ENCODE measurements around the gene IMPDH1.

IMPDH1 gene

GRCh38 chr7:128366300-128366699 lies 43.5 kb downstream of the IMPDH1 start:
- Histone ChIP-seq H3K36me3 (replicated peaks; ENCODE audit: low read depth, low read length) (no peaks in the 10 kb centered on the region), H3K9me3 (ENCODE audit: insufficient read depth, low read length) (no peaks in the 10 kb centered on the region), H3K79me2 (ENCODE audit: low read length) (no peaks in the 10 kb centered on the region), H3K27ac (ENCODE audit: low read length) (no peak overlapping the region), H3K27me3 (ENCODE audit: low read depth, low read length) (peaks cover 51% of the 10 kb centered on the region), H3K4me2 (ENCODE audit: low read length) (no peak overlapping the region), H3K9ac (ENCODE audit: low read length) (no peak overlapping the region), H4K20me1 (ENCODE audit: insufficient read depth, low read length) (no peaks in the 10 kb centered on the region), H3K4me3 (ENCODE audit: low read length) (no peak overlapping the region), H2AFZ (ENCODE audit: low read depth, low read length) (no peak overlapping the region), H3K4me1 (ENCODE audit: low read length) (peaks cover 5% of the 10 kb centered on the region)
- no peak for TF ChIP-seq CTCF (IDR thresholded peaks at IDR 0.05; ENCODE audit: low read depth, low read length)

GRCh38 chr7:128365432-128365831 lies 44.4 kb downstream of the IMPDH1 start:
- no peak overlapping the region for H2AFZ ChIP-seq (ENCODE audit: low read depth, low read length)
- TF ChIP-seq EZH2phosphoT487 (IDR thresholded peaks at IDR 0.05; ENCODE audit: low read depth) (no peak), CTCF (IDR thresholded peaks at IDR 0.05; ENCODE audit: low read depth, low read length) (no peak)
- H3K27me3 ChIP-seq (ENCODE audit: low read depth, low read length), result peaks cover 51% of the 10 kb centered on the region

GRCh38 chr7:128364166-128364870 lies 45.5 kb downstream of the IMPDH1 start:
- Histone ChIP-seq H3K27me3 (ENCODE audit: low read depth, low read length) (peaks cover 51% of the 10 kb centered on the region), H3K36me3 (replicated peaks; ENCODE audit: low read depth, low read length) (no peaks in the 10 kb centered on the region), H3K4me3 (ENCODE audit: low read length) (no peak overlapping the region), H3K4me1 (ENCODE audit: low read length) (peaks cover 5% of the 10 kb centered on the region), H4K20me1 (ENCODE audit: insufficient read depth, low read length) (no peaks in the 10 kb centered on the region), H3K9me3 (ENCODE audit: insufficient read depth, low read length) (no peaks in the 10 kb centered on the region), H3K27ac (ENCODE audit: low read length) (no peak overlapping the region), H3K4me2 (ENCODE audit: low read length) (no peak overlapping the region), H3K9ac (ENCODE audit: low read length) (no peak overlapping the region), H3K79me2 (ENCODE audit: low read length) (no peaks in the 10 kb centered on the region), H2AFZ (ENCODE audit: low read depth, low read length) (no peak overlapping the region)
- no peak for TF ChIP-seq CTCF (IDR thresholded peaks at IDR 0.05; ENCODE audit: low read depth, low read length)
- no peak for TF ChIP-seq EZH2phosphoT487 (IDR thresholded peaks at IDR 0.05; ENCODE audit: low read depth)

More at GRCh38 chr7:128365432-128365831, 44.4 kb downstream of the IMPDH1 start:
- Histone ChIP-seq H3K4me3 (ENCODE audit: low read length) (no peak overlapping the region), H3K9me3 (ENCODE audit: insufficient read depth, low read length) (no peaks in the 10 kb centered on the region), H3K36me3 (replicated peaks; ENCODE audit: low read depth, low read length) (no peaks in the 10 kb centered on the region), H3K4me1 (ENCODE audit: low read length) (peaks cover 5% of the 10 kb centered on the region), H4K20me1 (ENCODE audit: insufficient read depth, low read length) (no peaks in the 10 kb centered on the region), H3K9ac (ENCODE audit: low read length) (no peak overlapping the region), H3K79me2 (ENCODE audit: low read length) (no peaks in the 10 kb centered on the region), H3K4me2 (ENCODE audit: low read length) (no peak overlapping the region), H3K27ac (ENCODE audit: low read length) (no peak overlapping the region)

- Histone ChIP-seq H3K9me3 (ENCODE audit: insufficient read depth, low read length) (no peaks in the 10 kb centered on the region), H4K20me1 (ENCODE audit: insufficient read depth, low read length) (no peaks in the 10 kb centered on the region), H3K4me1 (ENCODE audit: low read length) (peaks cover 5% of the 10 kb centered on the region), H3K27me3 (ENCODE audit: low read depth, low read length) (peaks cover 51% of the 10 kb centered on the region), H3K4me2 (ENCODE audit: low read length) (no peak overlapping the region), H3K9ac (ENCODE audit: low read length) (no peak overlapping the region), H2AFZ (ENCODE audit: low read depth, low read length) (no peak overlapping the region), H3K36me3 (replicated peaks; ENCODE audit: low read depth, low read length) (no peaks in the 10 kb centered on the region), H3K4me3 (ENCODE audit: low read length) (no peak overlapping the region), H3K79me2 (ENCODE audit: low read length) (no peaks in the 10 kb centered on the region), H3K27ac (ENCODE audit: low read length) (no peak overlapping the region)
- no peak for TF ChIP-seq EZH2phosphoT487 (IDR thresholded peaks at IDR 0.05; ENCODE audit: low read depth)
- no peak for TF ChIP-seq CTCF (IDR thresholded peaks at IDR 0.05; ENCODE audit: low read depth, low read length)
Measured at GRCh38 chr7:128363261-128363721, 46.5 kb downstream of the IMPDH1 start.
